ENCODE data around the gene TLCD4. TPM values are rescaled to one million over a fixed set of nuclear protein-coding genes. Genes with fewer than 3 reads are reported as not detected.

TLCD4 gene
- total RNA-seq, 1 donor from 2014 or later: 0.24 TPM

DNA sequence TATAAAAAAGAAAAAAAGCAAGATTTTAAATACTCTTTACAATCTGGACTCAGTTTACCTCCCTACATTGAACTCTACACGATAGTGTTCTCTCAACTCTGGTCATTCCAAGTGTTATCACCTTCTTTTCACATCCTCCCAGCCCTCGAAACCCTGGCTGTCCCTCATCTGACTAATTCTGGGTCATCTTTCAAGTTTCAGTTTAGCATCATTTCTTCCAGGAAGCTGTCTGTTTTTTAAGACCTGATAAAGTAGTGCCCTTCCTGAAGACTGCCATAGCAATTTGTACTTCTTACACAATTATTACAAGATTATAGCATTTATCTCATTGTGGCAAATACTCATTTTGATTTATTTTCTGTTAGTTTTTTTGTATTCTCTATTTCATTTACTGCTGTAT, 45.6 kb upstream of the TLCD4 start:
- no peak for TF ChIP-seq CTCF (IDR thresholded peaks at IDR 0.05)
- H3K36me3 Mint-ChIP-seq (ENCODE audit: low read depth): peaks cover 9% of the 10 kb centered on the region
- H3K27me3 Mint-ChIP-seq: peaks cover 3% of the 10 kb centered on the region
- ATAC-seq (ENCODE audit: low read depth): no peak
- ChIA-PET CTCF (no interaction called here), POLR2A (no interaction called here)
- no peak overlapping the region for H3K27ac Mint-ChIP-seq
- intact Hi-C loops (cut with micrococcal nuclease): no loop called here
- H3K4me3 Mint-ChIP-seq: peak overlapping the region; percentile 100
- no peak for DNase-seq
- H3K4me1 Mint-ChIP-seq: peaks cover 20% of the 10 kb centered on the region
- no peaks in the 10 kb centered on the region for H3K9me3 Mint-ChIP-seq

DNA sequence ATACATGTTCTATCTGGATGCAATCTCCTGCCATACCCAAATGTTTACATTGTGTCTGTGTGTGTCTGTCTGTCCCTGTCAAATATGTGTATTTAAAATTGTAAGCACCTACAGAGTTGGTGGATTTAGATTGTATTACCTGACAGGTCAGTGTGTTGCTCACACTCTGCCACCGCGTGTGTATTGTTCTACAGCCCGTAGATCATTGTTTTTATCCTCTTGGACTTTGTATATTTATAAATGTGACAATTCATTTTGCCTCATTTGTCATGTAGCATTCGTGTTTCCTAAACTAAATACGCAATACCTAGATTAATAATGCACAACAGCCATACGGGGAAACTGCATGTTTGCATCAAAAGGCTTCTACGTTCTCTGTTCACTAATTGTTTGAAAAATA, 45.0 kb upstream of the TLCD4 start:
- H3K27me3 Mint-ChIP-seq: peaks cover 3% of the 10 kb centered on the region
- peaks cover 9% of the 10 kb centered on the region for H3K36me3 Mint-ChIP-seq (ENCODE audit: low read depth)
- H3K9me3 Mint-ChIP-seq: no peaks in the 10 kb centered on the region
- peaks cover 20% of the 10 kb centered on the region for H3K4me1 Mint-ChIP-seq
- peak overlapping the region; percentile 99 for H3K27ac Mint-ChIP-seq
- DNase-seq (no peak), ATAC-seq (ENCODE audit: low read depth) (no peak)
- ChIA-PET POLR2A (interaction anchor here (1.1 to 1.2 kb wide), 3 partner anchors 12 to 1226 kb away, joined by 3 to 7 read pairs (median 3); no protein-coding TSS in a partner anchor), CTCF (interaction anchor here (1.8 kb wide), 1 partner anchor 218 kb away, joined by 8 read pairs; no protein-coding TSS in a partner anchor)
- intact Hi-C loops (cut with micrococcal nuclease): loop anchor here (1.0 to 2.0 kb wide), 7 partner anchors 29 to 1651 kb away; partner anchors contain the start of genes ABCD3, CNN3, GCLM and RWDD3
- TF ChIP-seq CTCF (IDR thresholded peaks at IDR 0.05): no peak
- peak overlapping the region; percentile 100 for H3K4me3 Mint-ChIP-seq

DNA sequence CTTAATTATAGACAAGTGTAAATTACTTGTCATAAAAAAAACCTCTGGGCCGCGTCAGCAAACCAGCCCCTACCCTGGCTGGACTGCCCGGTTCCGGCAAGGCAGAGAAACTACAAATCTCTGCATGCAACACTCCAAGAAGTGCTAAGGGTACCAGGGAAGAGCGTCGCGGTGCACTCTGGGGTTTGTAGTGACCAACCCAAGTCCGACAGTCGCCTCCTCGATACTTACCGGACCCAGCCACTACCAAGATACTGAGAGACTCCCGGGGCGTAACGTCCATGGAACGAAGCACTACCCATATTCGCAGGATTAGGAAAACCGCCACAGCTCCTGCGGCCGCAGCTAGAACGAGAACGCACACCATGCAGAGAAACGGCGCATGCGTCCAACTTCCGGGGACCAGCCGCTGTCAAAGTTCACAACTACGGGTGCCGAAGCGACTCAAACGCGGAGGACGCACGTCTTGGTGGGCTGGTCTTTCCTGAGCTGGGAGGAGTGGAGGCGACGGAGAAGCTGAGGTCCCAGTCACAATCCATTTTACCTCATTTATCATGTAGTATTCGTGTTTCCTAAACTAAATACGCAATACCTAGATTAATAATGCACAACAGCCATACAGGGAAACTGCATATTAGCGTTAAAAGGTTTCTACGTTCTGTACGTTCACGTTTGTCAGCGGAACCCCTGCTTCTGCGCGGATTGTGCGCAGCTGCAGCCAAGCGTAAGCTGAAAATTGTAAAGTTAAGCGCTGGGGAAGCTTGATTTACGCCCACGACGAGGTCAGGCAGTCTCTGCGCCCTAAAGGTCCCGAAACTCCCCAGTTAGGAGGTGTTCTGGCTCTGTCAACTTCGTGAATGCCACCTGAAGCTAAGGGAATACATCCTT, 44.4 kb upstream of the TLCD4 start, which contains the start of gene ALG14:
TSS of gene ALG14 (minus strand) at position 420 of the 888 bp plus-strand sequence. CDS start at position 367, 53 bp downstream.
- intact Hi-C loops (cut with micrococcal nuclease): loop anchor here (1.0 to 2.0 kb wide), 7 partner anchors 30 to 1650 kb away; partner anchors contain the start of genes ABCD3, CNN3, GCLM and RWDD3
- Mint-ChIP-seq H3K36me3 (ENCODE audit: low read depth) (peaks cover 9% of the 10 kb centered on the region), H3K27ac (peak within 1 kb of the TSS; percentile 99), H3K9me3 (no peaks in the 10 kb centered on the region), H3K4me1 (peaks cover 20% of the 10 kb centered on the region), H3K4me3 (peak within 1 kb of the TSS; percentile 100), H3K27me3 (peaks cover 3% of the 10 kb centered on the region)
- no peak for TF ChIP-seq CTCF (IDR thresholded peaks at IDR 0.05)
- ATAC-seq (ENCODE audit: low read depth) (peak; percentile 96), DNase-seq (peak; percentile 88)
- ChIA-PET CTCF (interaction anchor here (0.6 to 1.8 kb wide), 6 partner anchors 12 to 218 kb away, joined by 3 to 8 read pairs (median 6); partner anchors contain the start of genes RWDD3 and TLCD4), POLR2A (interaction anchor here (0.5 to 1.6 kb wide), 12 partner anchors 11 to 1726 kb away, joined by 3 to 25 read pairs (median 4); partner anchors contain the start of gene RWDD3)

GRCh38 chr1:95073446-95073845, 43.7 kb upstream of the TLCD4 start:
- no peak for TF ChIP-seq CTCF (IDR thresholded peaks at IDR 0.05)
- ATAC-seq (ENCODE audit: low read depth) (no peak), DNase-seq (no peak)
- Mint-ChIP-seq H3K4me1 (peaks cover 20% of the 10 kb centered on the region), H3K36me3 (ENCODE audit: low read depth) (peaks cover 9% of the 10 kb centered on the region), H3K27me3 (peaks cover 3% of the 10 kb centered on the region), H3K9me3 (no peaks in the 10 kb centered on the region), H3K4me3 (peak overlapping the region; percentile 100), H3K27ac (peak overlapping the region; percentile 99)
- POLR2A ChIA-PET: interaction anchor here (0.5 to 1.6 kb wide), 12 partner anchors 11 to 1727 kb away, joined by 3 to 25 read pairs (median 4); partner anchors contain the start of gene RWDD3
- intact Hi-C loops (cut with micrococcal nuclease): loop anchor here (2.0 kb wide), 3 partner anchors 31 to 1649 kb away; partner anchors contain the start of gene GCLM
- CTCF ChIA-PET: interaction anchor here (1.1 to 1.8 kb wide), 5 partner anchors 11 to 219 kb away, joined by 3 to 8 read pairs (median 6); partner anchors contain the start of genes RWDD3 and TLCD4
